HepG2 (cell line): ENCODE results near the gene LRP10. TPM values are rescaled to one million over a fixed set of nuclear protein-coding genes. Genes with fewer than 3 reads are reported as not detected.
A peak's percentile ranks its signal among the peaks of the same experiment; 100 is the strongest.

Source experiments
- DZIP1 ChIP-seq: sonication (generic); formaldehyde crosslinking; IDR thresholded peaks from 2 replicates; pipeline ENCODE4 v1.5.0; 2020; ENCODE audit warnings: mild to moderate bottlenecking, missing genetic modification reagents
- ESRRA ChIP-seq: sonication (generic); formaldehyde crosslinking; IDR thresholded peaks from 2 replicates; pipeline ENCODE4 v1.5.1; 2020; ENCODE audit warnings: mild to moderate bottlenecking, low read depth, missing genetic modification reagents
- FIP1L1 ChIP-seq: fragments of 200-400 bp; formaldehyde crosslinking; IDR thresholded peaks from 2 replicates; pipeline ENCODE4 v1.6.1; 2018; ENCODE audit warnings: low read depth, mild to moderate bottlenecking, low read length, moderate library complexity, borderline replicate concordance; ENCODE audit not compliant: insufficient read depth
- GPBP1L1 ChIP-seq: sonication (generic); formaldehyde crosslinking; IDR thresholded peaks from 2 replicates; pipeline ENCODE4 v1.5.0; 2020; ENCODE audit warnings: mild to moderate bottlenecking, missing genetic modification reagents
- ISX ChIP-seq: sonication (generic); formaldehyde crosslinking; conservative IDR thresholded peaks from 2 replicates; pipeline ENCODE4 v1.5.0; 2020; ENCODE audit warnings: missing genetic modification reagents
- KLF9 ChIP-seq: IDR thresholded peaks from 2 replicates; pipeline ENCODE4 v1.6.1; 2016; ENCODE audit warnings: low read depth
- MTF2 ChIP-seq: sonication (generic); formaldehyde crosslinking; IDR thresholded peaks from 2 replicates; pipeline ENCODE4 v1.5.0; 2020; ENCODE audit warnings: missing genetic modification reagents, borderline replicate concordance
- MYNN ChIP-seq: sonication (generic); formaldehyde crosslinking; IDR thresholded peaks from 2 replicates; pipeline ENCODE4 v1.4.0; 2020; ENCODE audit warnings: mild to moderate bottlenecking, low read depth, missing genetic modification reagents
- NCOA1 ChIP-seq: sonication (generic); formaldehyde crosslinking; IDR thresholded peaks from 2 replicates; pipeline ENCODE4 v1.9.0; 2021; ENCODE audit warnings: missing genetic modification reagents
- PITX1 ChIP-seq: sonication (generic); formaldehyde crosslinking; IDR thresholded peaks from 2 replicates; pipeline ENCODE4 v1.5.1; 2020; ENCODE audit warnings: mild to moderate bottlenecking, missing genetic modification reagents
- POLR2AphosphoS5 ChIP-seq: IDR thresholded peaks from 2 replicates; pipeline ENCODE4 v1.6.1; 2012; ENCODE audit warnings: low read depth, low read length
- RBAK ChIP-seq: sonication (generic); formaldehyde crosslinking; IDR thresholded peaks from 2 replicates; pipeline ENCODE4 v1.5.1; 2020; ENCODE audit warnings: mild to moderate bottlenecking, missing genetic modification reagents
- RBM39 ChIP-seq: fragments of 200-400 bp; formaldehyde crosslinking; IDR thresholded peaks from one replicate; pipeline ENCODE4 v1.6.1; 2018; ENCODE audit warnings: antibody characterized with exemption, mild to moderate bottlenecking, low read depth, low read length; ENCODE audit not compliant: poor library complexity, severe bottlenecking
- SALL2 ChIP-seq: sonication (generic); formaldehyde crosslinking; IDR thresholded peaks from 2 replicates; pipeline ENCODE4 v1.8.1; 2023; ENCODE audit warnings: mild to moderate bottlenecking, missing genetic modification reagents, inconsistent platforms
- ZFP90 ChIP-seq: sonication (generic); formaldehyde crosslinking; IDR thresholded peaks from 2 replicates; pipeline ENCODE4 v1.8.0; 2022; ENCODE audit warnings: missing genetic modification reagents, mild to moderate bottlenecking, inconsistent platforms, borderline replicate concordance
- ZNF382 ChIP-seq: sonication (generic); formaldehyde crosslinking; IDR thresholded peaks from 2 replicates; pipeline ENCODE4 v1.5.0; 2020; ENCODE audit warnings: missing genetic modification reagents, mild to moderate bottlenecking, borderline replicate concordance
- ZNF605 ChIP-seq: sonication (generic); formaldehyde crosslinking; IDR thresholded peaks from 2 replicates; pipeline ENCODE4 v1.8.0; 2022; ENCODE audit warnings: mild to moderate bottlenecking, missing genetic modification reagents
- ZNF883 ChIP-seq: sonication (generic); formaldehyde crosslinking; IDR thresholded peaks from 2 replicates; pipeline ENCODE4 v1.5.1; 2020; ENCODE audit warnings: mild to moderate bottlenecking, missing genetic modification reagents; ENCODE audit errors: not compliant biosample characterization
- polyA plus RNA-seq, 8 experiments: library from polyadenylated mRNA; depleted of rRNA in 3 of 8; stranded (reverse) in 7 of 8; unstranded in 1 of 8; fragments of >200 nt; fragmentation: Illumina TruSeq in 4 of 8; extraction: Trizol in 4 of 8; gene quantifications; 2 replicates each; pipeline versions ENCODE4 v1.2.1 to v1.2.3, GENCODE V29; 2011 to 2016; ENCODE audit warnings: low read depth in 4 of 8, missing spikeins in 1 of 8, mixed read lengths in 1 of 8; ENCODE audit not compliant: insufficient read depth in 1 of 8
- total RNA-seq, 5 experiments: library from RNA; depleted of rRNA; stranded (reverse); fragments of >200 nt; fragmentation: Illumina TruSeq; extraction: Trizol; gene quantifications; 2 replicates each; pipeline ENCODE4 v1.2.3, GENCODE V29; 2016; ENCODE audit warnings: low read depth in 1 of 5
- TF ChIP-seq, protein P1 (sequence below): sonication (generic); formaldehyde crosslinking; IDR thresholded peaks from 2 replicates; pipeline ENCODE4 v1.8.1; 2023; ENCODE audit warnings: mild to moderate bottlenecking, inconsistent platforms, moderate library complexity, missing genetic modification reagents, borderline replicate concordance
- TF ChIP-seq, protein P2 (sequence below): sonication (generic); formaldehyde crosslinking; IDR thresholded peaks from 2 replicates; pipeline ENCODE4 v1.4.0; 2020; ENCODE audit warnings: missing genetic modification reagents, borderline replicate concordance

Gene LRP10
- total and polyA plus RNA-seq, 2 of the 13 experiments (the other 11 are each of a cell fraction or from before 2014, with no cell fraction given) = 16.9 to 45.2 TPM

GRCh38 chr14:22837750-22838538 lies 33.6 kb upstream of the LRP10 start (continued):
- TF ChIP-seq DZIP1 (CRISPR knock-in tag) (0 out of 2 replicates have a peak, but pooled peaks have one; percentile 14), RBM39 (peak; percentile 48), NCOA1 (CRISPR knock-in tag) (no peak), GPBP1L1 (CRISPR knock-in tag) (no peak), POLR2AphosphoS5 (no peak), ESRRA (CRISPR knock-in tag) (no peak), KLF9 (0 out of 2 replicates have a peak, but pooled peaks have one; percentile 5), ZNF382 (CRISPR knock-in tag) (no peak), MTF2 (CRISPR knock-in tag) (peak; percentile 62; the same call in 1 of the 2 replicates), PITX1 (CRISPR knock-in tag) (no peak), ZNF605 (CRISPR knock-in tag) (0 out of 2 replicates have a peak, but pooled peaks have one; percentile 4), RBAK (CRISPR knock-in tag) (peak; percentile 16; the same call in 1 of the 2 replicates), MYNN (CRISPR knock-in tag) (no peak), ISX (CRISPR knock-in tag) (0 out of 2 replicates have a peak, but pooled peaks have one; percentile 20), ZNF883 (CRISPR knock-in tag) (no peak), ZFP90 (peak; percentile 72; the same call in 1 of the 2 replicates), SALL2 (no peak), FIP1L1 (no peak)
- TF ChIP-seq, protein P1, sequence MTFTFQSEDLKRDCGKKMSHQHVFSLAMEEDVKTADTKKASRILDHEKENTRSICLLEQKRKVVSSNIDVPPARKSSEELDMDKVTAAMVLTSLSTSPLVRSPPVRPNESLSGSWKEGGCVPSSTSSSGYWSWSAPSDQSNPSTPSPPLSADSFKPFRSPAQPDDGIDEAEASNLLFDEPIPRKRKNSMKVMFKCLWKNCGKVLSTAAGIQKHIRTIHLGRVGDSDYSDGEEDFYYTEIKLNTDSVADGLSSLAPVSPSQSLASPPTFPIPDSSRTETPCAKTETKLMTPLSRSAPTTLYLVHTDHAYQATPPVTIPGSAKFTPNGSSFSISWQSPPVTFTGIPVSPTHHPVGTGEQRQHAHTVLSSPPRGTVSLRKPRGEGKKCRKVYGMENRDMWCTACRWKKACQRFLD = no peak
- TF ChIP-seq, protein P2, sequence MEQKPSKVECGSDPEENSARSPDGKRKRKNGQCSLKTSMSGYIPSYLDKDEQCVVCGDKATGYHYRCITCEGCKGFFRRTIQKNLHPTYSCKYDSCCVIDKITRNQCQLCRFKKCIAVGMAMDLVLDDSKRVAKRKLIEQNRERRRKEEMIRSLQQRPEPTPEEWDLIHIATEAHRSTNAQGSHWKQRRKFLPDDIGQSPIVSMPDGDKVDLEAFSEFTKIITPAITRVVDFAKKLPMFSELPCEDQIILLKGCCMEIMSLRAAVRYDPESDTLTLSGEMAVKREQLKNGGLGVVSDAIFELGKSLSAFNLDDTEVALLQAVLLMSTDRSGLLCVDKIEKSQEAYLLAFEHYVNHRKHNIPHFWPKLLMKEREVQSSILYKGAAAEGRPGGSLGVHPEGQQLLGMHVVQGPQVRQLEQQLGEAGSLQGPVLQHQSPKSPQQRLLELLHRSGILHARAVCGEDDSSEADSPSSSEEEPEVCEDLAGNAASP = no peak
